ENCODE results near the gene CLIC3. TPM values are rescaled to one million over a fixed set of nuclear protein-coding genes. Genes with fewer than 3 reads are reported as not detected.
"Not testable (repeated sequence)": the region's sequence is repeated elsewhere in the genome, so short reads cannot be mapped to it uniquely, and the experiment has no call there.

Gene CLIC3
- total RNA-seq, 1 donor from 2014 or later, result 38.6 TPM

GRCh38 chr9:137007108-137007815 is 10.9 kb upstream of the CLIC3 start:
- Mint-ChIP-seq H3K27ac (no peak overlapping the region), H3K27me3 (no peaks in the 10 kb centered on the region), H3K4me3 (no peak overlapping the region), H3K9me3 (peaks cover 4% of the 10 kb centered on the region), H3K4me1 (ENCODE audit: unreplicated experiment) (no peaks in the 10 kb centered on the region), H3K36me3 (no peaks in the 10 kb centered on the region)
- TF ChIP-seq CTCF (conservative IDR thresholded peaks at IDR 0.05), result no peak
- DNase-seq (ENCODE audit: extremely low spot score, unreplicated experiment), result no peak

- H3K9me3 Mint-ChIP-seq, result peaks cover 4% of the 10 kb centered on the region
- DNase-seq (ENCODE audit: extremely low spot score, unreplicated experiment), result no peak
- TF ChIP-seq CTCF (conservative IDR thresholded peaks at IDR 0.05), result no peak
- H3K27ac Mint-ChIP-seq, result no peak overlapping the region
- H3K36me3 Mint-ChIP-seq, result no peaks in the 10 kb centered on the region
- H3K27me3 Mint-ChIP-seq, result no peaks in the 10 kb centered on the region
- no peak overlapping the region for H3K4me3 Mint-ChIP-seq
- no peaks in the 10 kb centered on the region for H3K4me1 Mint-ChIP-seq (ENCODE audit: unreplicated experiment)
Observed at GRCh38 chr9:137006116-137007003, 10.0 kb upstream of the CLIC3 start.

GRCh38 chr9:137004285-137004684 is 7.9 kb upstream of the CLIC3 start:
- not testable (repeated sequence) for H3K27ac Mint-ChIP-seq; H3K4me3 Mint-ChIP-seq; H3K36me3 Mint-ChIP-seq; H3K27me3 Mint-ChIP-seq; H3K4me1 Mint-ChIP-seq (ENCODE audit: unreplicated experiment); DNase-seq (ENCODE audit: extremely low spot score, unreplicated experiment); H3K9me3 Mint-ChIP-seq
- peak; percentile 63 for TF ChIP-seq CTCF (conservative IDR thresholded peaks at IDR 0.05)

GRCh38 chr9:137002646-137003041 is 6.3 kb upstream of the CLIC3 start:
- Mint-ChIP-seq H3K27ac (no peak overlapping the region), H3K4me1 (ENCODE audit: unreplicated experiment) (no peaks in the 10 kb centered on the region), H3K36me3 (no peaks in the 10 kb centered on the region), H3K27me3 (peaks cover 2% of the 10 kb centered on the region), H3K9me3 (peaks cover 4% of the 10 kb centered on the region), H3K4me3 (no peak overlapping the region)
- no peak for TF ChIP-seq CTCF (conservative IDR thresholded peaks at IDR 0.05)
- no peak for DNase-seq (ENCODE audit: extremely low spot score, unreplicated experiment)

- Mint-ChIP-seq H3K4me3 (no peak overlapping the region), H3K27me3 (peaks cover 4% of the 10 kb centered on the region), H3K9me3 (peaks cover 4% of the 10 kb centered on the region), H3K27ac (no peak overlapping the region), H3K36me3 (no peaks in the 10 kb centered on the region), H3K4me1 (ENCODE audit: unreplicated experiment) (no peaks in the 10 kb centered on the region)
- TF ChIP-seq CTCF (conservative IDR thresholded peaks at IDR 0.05), result no peak
- no peak for DNase-seq (ENCODE audit: extremely low spot score, unreplicated experiment)
Observed at GRCh38 chr9:137001857-137002645, 5.7 kb upstream of the CLIC3 start.

All from type B pancreatic cell (in vitro differentiated cells).